GM12878 (cell line): ENCODE data around the gene HAUS1. TPM values are rescaled to one million over a fixed set of nuclear protein-coding genes. Genes with fewer than 3 reads are reported as not detected.
A peak's percentile ranks its signal among the peaks of the same experiment; 100 is the strongest.

Experiments used
- ATAC-seq: fragments of 200-7000 bp; cut with Tn5 transposase; 3 replicates; pipeline ENCODE4 v1.9.1; 2020; ENCODE audit warnings: mild to moderate bottlenecking, moderate library complexity
- BruUV-seq: library from RNA; stranded (reverse); fragments of 400-500 nt; replicated peaks from 2 replicates; lab custom pipeline; 2021; lab: Mats Ljungman, UMichigan
- CTCF ChIA-PET: fragments of 300-600 bp; sonication (Branson Sonifier 250); formaldehyde crosslinking; extraction: SDS; loops from one replicate; lab custom pipeline; 2021; ENCODE audit warnings: inconsistent platforms; lab: Yijun Ruan, JAX
- POLR2A ChIA-PET: fragments of 350-600 bp; formaldehyde crosslinking; extraction: SDS; loops from one replicate; lab custom pipeline; 2021; ENCODE audit warnings: inconsistent platforms; lab: Charles Lee
- RAD21 ChIA-PET: fragments of 300-600 bp; sonication (Branson Sonifier 250); formaldehyde crosslinking; loops from one replicate; lab custom pipeline; 2023; ENCODE audit warnings: antibody characterized with exemption; ENCODE audit not compliant: unreplicated experiment; lab: Charles Lee
- SMC1A ChIA-PET: fragments of 300-600 bp; sonication (Branson Sonifier 250); formaldehyde crosslinking; loops from one replicate; lab custom pipeline; 2023; ENCODE audit not compliant: unreplicated experiment, uncharacterized antibody; lab: Charles Lee
- DNase-seq: peaks from one replicate; pipeline ENCODE4 v3.0.0-alpha.2; 2011; ENCODE audit warnings: low read depth, low spot score
- FAIRE-seq: peaks from 3 replicates; lab custom pipeline; 2011; peaks lifted over from hg19 to GRCh38; lab: Jason Lieb, UNC
- H2AFZ ChIP-seq: 2 replicates; pipeline ENCODE4 v1.6.0; 2011; ENCODE audit warnings: low read depth, low read length, control low read depth; ENCODE audit not compliant: control insufficient read depth
- H3K27ac ChIP-seq: 2 replicates; pipeline ENCODE4 v1.5.1; 2011; ENCODE audit warnings: control low read depth; ENCODE audit not compliant: control insufficient read depth, insufficient read depth
- H3K27me3 ChIP-seq, 2 experiments: replicated peaks in 1 of 2; 2 replicates each; pipeline versions ENCODE4 v1.6.0 to v1.6.1; 2011; ENCODE audit warnings: low read length in 1 of 2; ENCODE audit not compliant: control insufficient read depth in 2 of 2, insufficient read depth in 2 of 2
- H3K36me3 ChIP-seq, 2 experiments: 2 replicates each; pipeline ENCODE4 v1.5.1; 2011; ENCODE audit warnings: low read length in 1 of 2; ENCODE audit not compliant: control insufficient read depth in 2 of 2, insufficient read depth in 2 of 2
- H3K4me1 ChIP-seq: 2 replicates; pipeline ENCODE4 v1.6.1; 2011; ENCODE audit warnings: mild to moderate bottlenecking, low read length, moderate library complexity, mixed read lengths; ENCODE audit not compliant: control insufficient read depth, insufficient read depth
- H3K4me2 ChIP-seq: 2 replicates; pipeline ENCODE4 v1.6.0; 2011; ENCODE audit warnings: control low read depth; ENCODE audit not compliant: control insufficient read depth, insufficient read depth
- H3K4me3 ChIP-seq: fragments of 200-600 bp; sonication (generic); 2 replicates; pipeline ENCODE4 v1.5.1; 2016
- H3K79me2 ChIP-seq: 2 replicates; pipeline ENCODE4 v1.6.0; 2011; ENCODE audit warnings: low read length; ENCODE audit not compliant: control insufficient read depth, insufficient read depth
- H3K9ac ChIP-seq: 2 replicates; pipeline ENCODE4 v1.8.0; 2011; ENCODE audit warnings: low read length, control low read depth, mixed read lengths; ENCODE audit not compliant: control insufficient read depth, insufficient read depth
- H3K9me3 ChIP-seq: replicated peaks from 3 replicates; pipeline ENCODE4 v1.5.1; 2011; ENCODE audit warnings: mild to moderate bottlenecking, low read length; ENCODE audit not compliant: control insufficient read depth, insufficient read depth
- H4K20me1 ChIP-seq: 2 replicates; pipeline ENCODE4 v1.6.0; 2011; ENCODE audit not compliant: control insufficient read depth, insufficient read depth
- ASH2L ChIP-seq: fragments of 300-600, 200-600 bp; sonication (generic); IDR thresholded peaks from 2 replicates; pipeline ENCODE4 v1.6.1; 2017; ENCODE audit warnings: low read depth, mild to moderate bottlenecking, borderline replicate concordance
- CEBPB ChIP-seq, 2 experiments: fragments of 150-350 bp in 1 of 2; IDR thresholded peaks; 2 replicates each; pipeline ENCODE4 v1.6.1; 2012 to 2014; ENCODE audit warnings: low read depth in 2 of 2, low read length in 2 of 2, borderline replicate concordance in 1 of 2, inconsistent platforms in 1 of 2
- CREB1 ChIP-seq: IDR thresholded peaks from 2 replicates; pipeline ENCODE4 v1.6.1; 2012; ENCODE audit warnings: low read depth, mild to moderate bottlenecking, inconsistent platforms
- IKZF1 ChIP-seq: fragments of 450-650 bp; conservative IDR thresholded peaks from 2 replicates; pipeline ENCODE4 v1.6.1; 2017; ENCODE audit warnings: antibody characterized with exemption, mild to moderate bottlenecking
- MTA3 ChIP-seq: IDR thresholded peaks from 2 replicates; pipeline ENCODE4 v1.6.1; 2012; ENCODE audit warnings: low read length, inconsistent platforms, borderline replicate concordance
- NR2C2 ChIP-seq: IDR thresholded peaks from 2 replicates; pipeline ENCODE4 v1.6.1; 2011; ENCODE audit warnings: borderline replicate concordance, low read depth; ENCODE audit not compliant: control insufficient read depth, insufficient read length
- RAD21 ChIP-seq: IDR thresholded peaks from 2 replicates; pipeline ENCODE4 v1.6.1; 2011; ENCODE audit warnings: mild to moderate bottlenecking, low read depth, low read length, moderate library complexity; ENCODE audit not compliant: insufficient read depth
- SIX5 ChIP-seq: IDR thresholded peaks from 2 replicates; pipeline ENCODE4 v1.6.1; 2011; ENCODE audit warnings: mild to moderate bottlenecking, low read depth, low read length, moderate library complexity; ENCODE audit not compliant: severe bottlenecking
- SMAD1 ChIP-seq: fragments of 450-650 bp; IDR thresholded peaks from 2 replicates; pipeline ENCODE4 v1.6.1; 2018; ENCODE audit warnings: mild to moderate bottlenecking, low read depth; ENCODE audit not compliant: partially characterized antibody
- SP1 ChIP-seq: IDR thresholded peaks from one replicate; pipeline ENCODE4 v1.6.1; 2011; ENCODE audit warnings: low read depth, low read length
- SUZ12 ChIP-seq: fragments of 200-600 bp; sonication (generic); IDR thresholded peaks from one replicate; pipeline ENCODE4 v1.6.1; 2018; ENCODE audit warnings: antibody characterized with exemption, mild to moderate bottlenecking; ENCODE audit not compliant: unreplicated experiment
- TARDBP ChIP-seq: IDR thresholded peaks from 2 replicates; pipeline ENCODE4 v1.6.1; 2016; ENCODE audit warnings: borderline replicate concordance
- TCF3 ChIP-seq: IDR thresholded peaks from 2 replicates; pipeline ENCODE4 v1.6.1; 2012; ENCODE audit warnings: low read depth, mild to moderate bottlenecking, low read length, borderline replicate concordance; ENCODE audit not compliant: insufficient read depth
- ZNF384 ChIP-seq: IDR thresholded peaks from 2 replicates; pipeline ENCODE4 v1.6.1; 2012; ENCODE audit warnings: low read depth, mild to moderate bottlenecking, low read length, improper control_type of control experiment, borderline replicate concordance
- WGBS: methylation state at CpG from one replicate; pipeline ENCODE4 v1.1.6; 2016; ENCODE audit warnings: low lambda C conversion rate; ENCODE audit not compliant: insufficient replicate concordance, insufficient coverage; ENCODE audit errors: missing lambda C conversion rate; 5-methylcytosine and 5-hydroxymethylcytosine counted together
- in situ Hi-C: fragments of 300-500 bp; cut with MboI; formaldehyde crosslinking; loops from 9 replicates; pipeline ENCODE4 v1.14.3; 2018; ENCODE audit warnings: mixed read lengths
- intact Hi-C: fragments of 100-400 bp; cut with micrococcal nuclease; formaldehyde crosslinking; loops from one replicate; pipeline ENCODE4 v1.14.2; 2022; ENCODE audit not compliant: unreplicated experiment
- polyA plus RNA-seq, 11 experiments: library from polyadenylated mRNA; depleted of rRNA in 4 of 11; unstranded in 6 of 11; stranded (reverse) in 5 of 11; fragments of >200 nt; fragmentation: Nextera tagmentation in 4 of 11; fragmentation: Illumina TruSeq in 1 of 11; extraction: Ambion mirVana in 4 of 11; extraction: Trizol in 1 of 11; gene quantifications; 1 replicate in 1 of 11; 2 replicates in 10 of 11; pipeline versions ENCODE4 v1.2.1 to v1.2.3, GENCODE V29; 2011 to 2016; ENCODE audit warnings: inconsistent platforms in 2 of 11, missing spikeins in 2 of 11, low read depth in 1 of 11
- total RNA-seq, 4 experiments: library from RNA; depleted of rRNA in 3 of 4; stranded (reverse); fragments of >200 nt in 3 of 4; fragmentation: Illumina TruSeq in 1 of 4; extraction: Trizol in 1 of 4; gene quantifications; 2 replicates each; pipeline versions ENCODE4 v1.2.1 to v1.2.3, GENCODE V29; 2013 to 2021
- TF ChIP-seq, protein P1 (sequence below): fragments of 450-650 bp; conservative IDR thresholded peaks from 2 replicates; pipeline ENCODE4 v1.6.1; 2017; ENCODE audit warnings: mild to moderate bottlenecking, moderate library complexity
- TF ChIP-seq, protein P2 (sequence below): fragments of 450-650 bp; IDR thresholded peaks from 2 replicates; pipeline ENCODE4 v1.6.1; 2018; ENCODE audit warnings: borderline replicate concordance, mild to moderate bottlenecking; ENCODE audit not compliant: partially characterized antibody

Gene HAUS1
- total and polyA plus RNA-seq, 10 of the 15 experiments (the other 5 are each of a cell fraction or from before 2014, with no cell fraction given): 41.2 to 182 (median 91.9) TPM

DNA sequence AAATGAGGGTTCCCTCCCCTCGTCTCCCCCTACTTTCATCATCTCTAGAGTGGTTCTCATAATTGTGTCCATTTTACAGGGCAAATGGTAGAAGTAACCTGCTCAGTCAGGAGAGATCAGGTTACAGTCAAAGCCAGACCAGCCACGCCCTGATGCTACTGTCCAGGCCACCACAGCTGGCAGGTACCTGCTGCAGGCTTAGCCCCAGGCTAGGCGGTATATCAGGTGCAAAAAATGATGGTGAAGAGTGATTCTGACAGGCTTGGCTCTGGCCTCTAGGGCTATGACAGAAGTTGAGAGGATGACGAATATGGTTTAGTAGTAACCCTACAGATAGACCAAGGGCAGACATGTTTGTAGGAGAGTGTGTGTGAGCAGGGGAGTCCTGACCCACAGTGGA is 67.1 kb downstream of the HAUS1 start (continued):
- TF ChIP-seq IKZF1 (no peak), TARDBP (no peak), ASH2L (no peak), CEBPB (IDR thresholded peaks at IDR 0.05; ENCODE audit: borderline replicate concordance in 1 of 2, low read depth in 2 of 2, low read length in 2 of 2) (no peak), SP1 (no peak), SUZ12 (no peak), MTA3 (no peak)
- TF ChIP-seq, protein P1, sequence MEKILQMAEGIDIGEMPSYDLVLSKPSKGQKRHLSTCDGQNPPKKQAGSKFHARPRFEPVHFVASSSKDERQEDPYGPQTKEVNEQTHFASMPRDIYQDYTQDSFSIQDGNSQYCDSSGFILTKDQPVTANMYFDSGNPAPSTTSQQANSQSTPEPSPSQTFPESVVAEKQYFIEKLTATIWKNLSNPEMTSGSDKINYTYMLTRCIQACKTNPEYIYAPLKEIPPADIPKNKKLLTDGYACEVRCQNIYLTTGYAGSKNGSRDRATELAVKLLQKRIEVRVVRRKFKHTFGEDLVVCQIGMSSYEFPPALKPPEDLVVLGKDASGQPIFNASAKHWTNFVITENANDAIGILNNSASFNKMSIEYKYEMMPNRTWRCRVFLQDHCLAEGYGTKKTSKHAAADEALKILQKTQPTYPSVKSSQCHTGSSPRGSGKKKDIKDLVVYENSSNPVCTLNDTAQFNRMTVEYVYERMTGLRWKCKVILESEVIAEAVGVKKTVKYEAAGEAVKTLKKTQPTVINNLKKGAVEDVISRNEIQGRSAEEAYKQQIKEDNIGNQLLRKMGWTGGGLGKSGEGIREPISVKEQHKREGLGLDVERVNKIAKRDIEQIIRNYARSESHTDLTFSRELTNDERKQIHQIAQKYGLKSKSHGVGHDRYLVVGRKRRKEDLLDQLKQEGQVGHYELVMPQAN: no peak

DNA sequence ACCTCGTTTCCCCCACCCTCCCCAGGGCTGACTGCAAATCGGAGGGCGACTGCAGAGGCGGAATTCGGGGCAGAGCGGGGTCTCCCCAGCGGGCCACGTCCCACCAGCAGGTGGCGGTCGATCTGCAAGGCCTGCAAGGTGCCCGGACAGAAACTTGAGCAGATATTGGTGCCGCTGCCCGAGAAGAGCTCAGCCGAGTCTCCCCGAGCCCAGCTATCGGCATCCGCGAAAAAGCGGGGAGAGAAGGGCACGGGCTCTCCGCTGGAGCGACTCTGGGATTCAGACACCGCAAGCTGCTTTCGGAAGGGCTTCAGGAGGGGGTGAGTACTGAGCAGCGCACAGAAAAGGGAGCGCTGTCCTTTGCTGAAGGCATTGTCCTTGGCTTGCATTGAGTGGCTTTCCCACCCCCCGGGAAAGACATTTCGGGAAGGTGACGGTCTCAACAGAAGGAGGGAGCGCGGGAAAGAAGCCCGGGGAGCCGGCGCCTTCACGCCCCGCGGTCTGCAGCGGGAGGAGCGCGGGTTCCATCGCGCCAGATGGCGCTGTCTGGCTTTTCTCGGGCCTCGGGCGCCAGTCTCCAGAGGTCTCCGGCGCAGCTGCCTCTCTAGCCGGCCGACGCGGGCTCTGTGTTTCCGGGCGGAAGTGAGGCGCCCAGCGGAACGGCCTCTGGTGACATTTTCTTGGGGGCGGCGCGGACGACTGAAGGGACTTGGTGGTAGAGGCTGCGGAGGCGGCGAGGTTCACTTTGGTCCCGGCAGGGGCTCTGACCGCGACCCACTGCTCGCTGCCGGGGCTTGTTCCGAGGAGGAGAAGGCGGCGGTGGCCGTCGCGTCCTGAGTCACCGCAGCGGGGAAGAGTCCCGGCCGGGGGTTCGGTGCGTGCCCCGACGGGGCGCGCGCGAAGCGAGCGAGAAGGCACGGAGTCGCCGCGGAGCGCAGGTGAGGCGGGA is 69.5 kb downstream of the HAUS1 start:
- no peaks in the 10 kb centered on the region for H3K9me3 ChIP-seq
- H3K4me1 ChIP-seq: peaks cover 8% of the 10 kb centered on the region
- ChIA-PET POLR2A (interaction anchor here (1.0 to 1.4 kb wide), 3 partner anchors 11 to 77 kb away, joined by 3 read pairs; no protein-coding TSS in a partner anchor), CTCF (interaction anchor here (0.6 to 5.8 kb wide), 51 partner anchors 9 to 747 kb away, joined by 3 to 66 read pairs (median 4); partner anchors contain the start of genes ATP5F1A, HAUS1 and LOXHD1), SMC1A (interaction anchor here (0.6 to 2.3 kb wide), 19 partner anchors 10 to 487 kb away, joined by 3 to 14 read pairs (median 5); partner anchors contain the start of gene LOXHD1), RAD21 (interaction anchor here (0.6 to 2.2 kb wide), 16 partner anchors 9 to 487 kb away, joined by 3 to 17 read pairs (median 6); partner anchors contain the start of gene LOXHD1)
- peak overlapping the region; percentile 91 for H3K4me3 ChIP-seq
- intact Hi-C loops (loop anchor here (1.0 to 10.0 kb wide), 3 partner anchors 39 to 311 kb away; no protein-coding TSS in a partner anchor), in situ Hi-C loops (no loop called here)
- H3K27ac ChIP-seq: peak overlapping the region; percentile 88
- peaks cover 48% of the 10 kb centered on the region for H3K79me2 ChIP-seq
- peak overlapping the region; percentile 77 for H3K9ac ChIP-seq
- H3K4me2 ChIP-seq: peak overlapping the region; percentile 70
- peak; percentile 48 for DNase-seq
- peak; percentile 89 for ATAC-seq
- H2AFZ ChIP-seq: peak overlapping the region; percentile 100
- no peaks in the 10 kb centered on the region for H3K27me3 ChIP-seq
- WGBS: 2% methylated on average over 91 of the region's 95 CpGs
- no peaks in the 10 kb centered on the region for H3K36me3 ChIP-seq
- peak; percentile 23 for FAIRE-seq
- BruUV-seq: no TSS peak
- no peaks in the 10 kb centered on the region; the same call in 1 of the 2 replicates for H4K20me1 ChIP-seq
- TF ChIP-seq RAD21 (peak; percentile 79), NR2C2 (no peak), SMAD1 (no peak), TCF3 (no peak), TARDBP (peak; percentile 30; the same call in 1 of the 2 replicates), ZNF384 (no peak), SIX5 (peak; percentile 64), CREB1 (peak; percentile 86)
- TF ChIP-seq, protein P2, sequence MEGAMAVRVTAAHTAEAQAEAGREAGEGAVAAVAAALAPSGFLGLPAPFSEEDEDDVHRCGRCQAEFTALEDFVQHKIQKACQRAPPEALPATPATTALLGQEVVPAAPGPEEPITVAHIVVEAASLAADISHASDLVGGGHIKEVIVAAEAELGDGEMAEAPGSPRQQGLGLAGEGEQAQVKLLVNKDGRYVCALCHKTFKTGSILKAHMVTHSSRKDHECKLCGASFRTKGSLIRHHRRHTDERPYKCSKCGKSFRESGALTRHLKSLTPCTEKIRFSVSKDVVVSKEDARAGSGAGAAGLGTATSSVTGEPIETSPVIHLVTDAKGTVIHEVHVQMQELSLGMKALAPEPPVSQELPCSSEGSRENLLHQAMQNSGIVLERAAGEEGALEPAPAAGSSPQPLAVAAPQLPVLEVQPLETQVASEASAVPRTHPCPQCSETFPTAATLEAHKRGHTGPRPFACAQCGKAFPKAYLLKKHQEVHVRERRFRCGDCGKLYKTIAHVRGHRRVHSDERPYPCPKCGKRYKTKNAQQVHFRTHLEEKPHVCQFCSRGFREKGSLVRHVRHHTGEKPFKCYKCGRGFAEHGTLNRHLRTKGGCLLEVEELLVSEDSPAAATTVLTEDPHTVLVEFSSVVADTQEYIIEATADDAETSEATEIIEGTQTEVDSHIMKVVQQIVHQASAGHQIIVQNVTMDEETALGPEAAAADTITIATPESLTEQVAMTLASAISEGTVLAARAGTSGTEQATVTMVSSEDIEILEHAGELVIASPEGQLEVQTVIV: peak; percentile 77
